ENCODE measurements around the gene IQCF5. TPM values are rescaled to one million over a fixed set of nuclear protein-coding genes. Genes with fewer than 3 reads are reported as not detected.

Gene IQCF5
- polyA plus RNA-seq, 1 of the 3 experiments (the other 2 are of a cell fraction), result not detected

DNA sequence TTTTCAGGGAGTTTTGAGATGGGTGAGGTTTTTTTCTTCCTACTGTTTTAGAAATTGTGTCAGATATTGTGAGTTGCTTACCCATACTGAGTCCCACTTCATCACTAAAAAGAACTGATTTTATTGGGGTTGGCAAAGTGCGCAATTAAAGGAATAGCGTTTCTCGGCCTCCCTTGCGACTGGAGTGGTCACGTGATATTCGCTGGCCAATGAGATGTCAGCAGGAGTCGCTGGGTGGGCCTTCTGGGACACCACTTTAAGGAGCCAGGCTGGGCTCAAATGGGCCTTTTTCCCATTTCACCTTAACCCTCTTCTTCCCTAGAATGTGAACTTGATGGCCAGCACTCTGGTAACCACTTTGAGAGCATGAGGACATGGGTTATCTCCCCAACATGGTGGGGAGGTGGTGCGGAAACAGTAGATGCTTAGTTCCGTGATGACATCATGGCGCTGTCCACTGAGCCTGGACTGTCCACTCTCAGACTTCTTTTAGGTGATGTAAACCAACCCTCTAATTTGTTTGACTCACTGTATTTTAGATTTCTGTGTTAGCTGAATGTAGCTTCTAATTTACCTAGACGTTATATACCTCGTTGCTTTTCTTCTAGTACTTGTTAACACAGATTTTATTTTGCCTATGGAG, 13.2 kb upstream of the IQCF5 start:
- H3K9me3 ChIP-seq, result no peaks in the 10 kb centered on the region

More for the DNA sequence above, 13.2 kb upstream of the IQCF5 start:
- Histone ChIP-seq H3F3A (replicated peaks; ENCODE audit: insufficient read depth) (no peaks in the 10 kb centered on the region), H3K4me2 (no peak overlapping the region), H3K36me3 (replicated peaks in 1 of 2; ENCODE audit: control insufficient read depth in 1 of 2, insufficient read depth in 2 of 2, low read length in 1 of 2) (no peaks in the 10 kb centered on the region), H3K79me2 (ENCODE audit: insufficient read depth) (no peaks in the 10 kb centered on the region), H3K9me2 (no peaks in the 10 kb centered on the region), H3K4me1 (ENCODE audit: control insufficient read depth in 1 of 2, insufficient read depth in 2 of 2, low read depth in 1 of 2, low read length in 1 of 2) (no peaks in the 10 kb centered on the region), H3K9ac (no peak overlapping the region), H3K4me3 (ENCODE audit: low read depth in 2 of 2, low read length in 1 of 2) (no peak overlapping the region), H3K27ac (ENCODE audit: low read depth in 2 of 2, low read length in 1 of 2) (no peak overlapping the region), H3K27me3 (ENCODE audit: insufficient read depth) (no peaks in the 10 kb centered on the region; the same call in 1 of the 2 replicates), H2AFZ (ENCODE audit: low read depth) (no peak overlapping the region), H4K20me1 (ENCODE audit: insufficient read depth) (no peaks in the 10 kb centered on the region)
- no peak for DNase-seq
- TF ChIP-seq NFIC (IDR thresholded peaks at IDR 0.05; ENCODE audit: borderline replicate concordance) (no peak), ELF1 (IDR thresholded peaks at IDR 0.05) (no peak), RXRA (IDR thresholded peaks at IDR 0.05; ENCODE audit: borderline replicate concordance, low read depth) (no peak), MXI1 (IDR thresholded peaks at IDR 0.05; ENCODE audit: low read depth, low read length) (no peak), GATA2 (CRISPR knock-in tag; IDR thresholded peaks at IDR 0.05) (no peak), EP300 (IDR thresholded peaks at IDR 0.05; ENCODE audit: borderline replicate concordance in 1 of 2, low read depth in 1 of 2, low read length in 1 of 2) (no peak), FOXM1 (IDR thresholded peaks at IDR 0.05; ENCODE audit: low read depth) (no peak), JUND (IDR thresholded peaks at IDR 0.05) (no peak), SIN3A (IDR thresholded peaks at IDR 0.05; ENCODE audit: borderline replicate concordance, low read depth, low read length) (no peak), MEF2A (IDR thresholded peaks at IDR 0.05; ENCODE audit: borderline replicate concordance, low read depth) (no peak), EZH2phosphoT487 (IDR thresholded peaks at IDR 0.05; ENCODE audit: borderline replicate concordance, low read depth) (no peak), RFX5 (IDR thresholded peaks at IDR 0.05; ENCODE audit: low read length) (no peak), NRF1 (IDR thresholded peaks at IDR 0.05; ENCODE audit: low read depth, low read length) (no peak), CHD2 (IDR thresholded peaks at IDR 0.05; ENCODE audit: low read length, partially characterized antibody) (no peak)
- TF ChIP-seq, protein P1, sequence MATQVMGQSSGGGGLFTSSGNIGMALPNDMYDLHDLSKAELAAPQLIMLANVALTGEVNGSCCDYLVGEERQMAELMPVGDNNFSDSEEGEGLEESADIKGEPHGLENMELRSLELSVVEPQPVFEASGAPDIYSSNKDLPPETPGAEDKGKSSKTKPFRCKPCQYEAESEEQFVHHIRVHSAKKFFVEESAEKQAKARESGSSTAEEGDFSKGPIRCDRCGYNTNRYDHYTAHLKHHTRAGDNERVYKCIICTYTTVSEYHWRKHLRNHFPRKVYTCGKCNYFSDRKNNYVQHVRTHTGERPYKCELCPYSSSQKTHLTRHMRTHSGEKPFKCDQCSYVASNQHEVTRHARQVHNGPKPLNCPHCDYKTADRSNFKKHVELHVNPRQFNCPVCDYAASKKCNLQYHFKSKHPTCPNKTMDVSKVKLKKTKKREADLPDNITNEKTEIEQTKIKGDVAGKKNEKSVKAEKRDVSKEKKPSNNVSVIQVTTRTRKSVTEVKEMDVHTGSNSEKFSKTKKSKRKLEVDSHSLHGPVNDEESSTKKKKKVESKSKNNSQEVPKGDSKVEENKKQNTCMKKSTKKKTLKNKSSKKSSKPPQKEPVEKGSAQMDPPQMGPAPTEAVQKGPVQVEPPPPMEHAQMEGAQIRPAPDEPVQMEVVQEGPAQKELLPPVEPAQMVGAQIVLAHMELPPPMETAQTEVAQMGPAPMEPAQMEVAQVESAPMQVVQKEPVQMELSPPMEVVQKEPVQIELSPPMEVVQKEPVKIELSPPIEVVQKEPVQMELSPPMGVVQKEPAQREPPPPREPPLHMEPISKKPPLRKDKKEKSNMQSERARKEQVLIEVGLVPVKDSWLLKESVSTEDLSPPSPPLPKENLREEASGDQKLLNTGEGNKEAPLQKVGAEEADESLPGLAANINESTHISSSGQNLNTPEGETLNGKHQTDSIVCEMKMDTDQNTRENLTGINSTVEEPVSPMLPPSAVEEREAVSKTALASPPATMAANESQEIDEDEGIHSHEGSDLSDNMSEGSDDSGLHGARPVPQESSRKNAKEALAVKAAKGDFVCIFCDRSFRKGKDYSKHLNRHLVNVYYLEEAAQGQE (IDR thresholded peaks at IDR 0.05; ENCODE audit: low read depth, low read length), result no peak
- TF ChIP-seq, protein P2, sequence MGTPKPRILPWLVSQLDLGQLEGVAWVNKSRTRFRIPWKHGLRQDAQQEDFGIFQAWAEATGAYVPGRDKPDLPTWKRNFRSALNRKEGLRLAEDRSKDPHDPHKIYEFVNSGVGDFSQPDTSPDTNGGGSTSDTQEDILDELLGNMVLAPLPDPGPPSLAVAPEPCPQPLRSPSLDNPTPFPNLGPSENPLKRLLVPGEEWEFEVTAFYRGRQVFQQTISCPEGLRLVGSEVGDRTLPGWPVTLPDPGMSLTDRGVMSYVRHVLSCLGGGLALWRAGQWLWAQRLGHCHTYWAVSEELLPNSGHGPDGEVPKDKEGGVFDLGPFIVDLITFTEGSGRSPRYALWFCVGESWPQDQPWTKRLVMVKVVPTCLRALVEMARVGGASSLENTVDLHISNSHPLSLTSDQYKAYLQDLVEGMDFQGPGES (IDR thresholded peaks at IDR 0.05; ENCODE audit: low read depth, low read length), result no peak
- TF ChIP-seq, protein P3, sequence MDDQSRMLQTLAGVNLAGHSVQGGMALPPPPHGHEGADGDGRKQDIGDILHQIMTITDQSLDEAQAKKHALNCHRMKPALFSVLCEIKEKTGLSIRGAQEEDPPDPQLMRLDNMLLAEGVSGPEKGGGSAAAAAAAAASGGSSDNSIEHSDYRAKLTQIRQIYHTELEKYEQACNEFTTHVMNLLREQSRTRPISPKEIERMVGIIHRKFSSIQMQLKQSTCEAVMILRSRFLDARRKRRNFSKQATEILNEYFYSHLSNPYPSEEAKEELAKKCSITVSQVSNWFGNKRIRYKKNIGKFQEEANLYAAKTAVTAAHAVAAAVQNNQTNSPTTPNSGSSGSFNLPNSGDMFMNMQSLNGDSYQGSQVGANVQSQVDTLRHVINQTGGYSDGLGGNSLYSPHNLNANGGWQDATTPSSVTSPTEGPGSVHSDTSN (IDR thresholded peaks at IDR 0.05), result no peak
- TF ChIP-seq, protein P4, sequence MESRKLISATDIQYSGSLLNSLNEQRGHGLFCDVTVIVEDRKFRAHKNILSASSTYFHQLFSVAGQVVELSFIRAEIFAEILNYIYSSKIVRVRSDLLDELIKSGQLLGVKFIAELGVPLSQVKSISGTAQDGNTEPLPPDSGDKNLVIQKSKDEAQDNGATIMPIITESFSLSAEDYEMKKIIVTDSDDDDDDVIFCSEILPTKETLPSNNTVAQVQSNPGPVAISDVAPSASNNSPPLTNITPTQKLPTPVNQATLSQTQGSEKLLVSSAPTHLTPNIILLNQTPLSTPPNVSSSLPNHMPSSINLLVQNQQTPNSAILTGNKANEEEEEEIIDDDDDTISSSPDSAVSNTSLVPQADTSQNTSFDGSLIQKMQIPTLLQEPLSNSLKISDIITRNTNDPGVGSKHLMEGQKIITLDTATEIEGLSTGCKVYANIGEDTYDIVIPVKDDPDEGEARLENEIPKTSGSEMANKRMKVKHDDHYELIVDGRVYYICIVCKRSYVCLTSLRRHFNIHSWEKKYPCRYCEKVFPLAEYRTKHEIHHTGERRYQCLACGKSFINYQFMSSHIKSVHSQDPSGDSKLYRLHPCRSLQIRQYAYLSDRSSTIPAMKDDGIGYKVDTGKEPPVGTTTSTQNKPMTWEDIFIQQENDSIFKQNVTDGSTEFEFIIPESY (IDR thresholded peaks at IDR 0.05; ENCODE audit: borderline replicate concordance, low read depth), result no peak
- TF ChIP-seq, protein P5, sequence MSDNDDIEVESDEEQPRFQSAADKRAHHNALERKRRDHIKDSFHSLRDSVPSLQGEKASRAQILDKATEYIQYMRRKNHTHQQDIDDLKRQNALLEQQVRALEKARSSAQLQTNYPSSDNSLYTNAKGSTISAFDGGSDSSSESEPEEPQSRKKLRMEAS (IDR thresholded peaks at IDR 0.05; ENCODE audit: low read depth), result no peak
- 61% methylated on average over 12 of the region's 12 CpGs for WGBS (ENCODE audit: low lambda C conversion rate)
- CTCF ChIA-PET, result interaction anchor here (1.3 kb wide), 1 partner anchor 169 kb away, joined by 3 read pairs; no protein-coding TSS in a partner anchor
- POLR2A ChIA-PET, result no interaction called here
